ENCODE data around the gene ALX4. TPM values are rescaled to one million over a fixed set of nuclear protein-coding genes. Genes with fewer than 3 reads are reported as not detected.

The ALX4 gene
- total RNA-seq, 1 experiment from 2014 or later, result not detected

- Mint-ChIP-seq H3K27me3 (ENCODE audit: insufficient read depth, unreplicated experiment) (peaks cover 49% of the 10 kb centered on the region), H3K27ac (ENCODE audit: low read depth, unreplicated experiment) (no peak overlapping the region), H3K4me1 (ENCODE audit: insufficient read depth, unreplicated experiment) (peaks cover 2% of the 10 kb centered on the region), H3K4me3 (ENCODE audit: unreplicated experiment) (no peak overlapping the region), H3K9me3 (ENCODE audit: unreplicated experiment) (no peaks in the 10 kb centered on the region), H3K36me3 (ENCODE audit: insufficient read depth, unreplicated experiment) (no peaks in the 10 kb centered on the region)
- no peak for DNase-seq (ENCODE audit: unreplicated experiment)
- BruUV-seq (replicated peaks), result no TSS peak
- TF ChIP-seq CTCF (IDR thresholded peaks at IDR 0.05; ENCODE audit: unreplicated experiment), result no peak
- intact Hi-C loops (cut with micrococcal nuclease), result no loop called here
- POLR2A ChIA-PET, result no interaction called here
- CTCF ChIA-PET, result no interaction called here
These were observed 17.8 kb upstream of the ALX4 start for GRCh38 chr11:44327730-44328129.

- CTCF ChIA-PET, result no interaction called here
- TF ChIP-seq CTCF (IDR thresholded peaks at IDR 0.05; ENCODE audit: unreplicated experiment), result no peak
- Mint-ChIP-seq H3K27me3 (ENCODE audit: insufficient read depth, unreplicated experiment) (peaks cover 57% of the 10 kb centered on the region), H3K9me3 (ENCODE audit: unreplicated experiment) (no peaks in the 10 kb centered on the region), H3K4me1 (ENCODE audit: insufficient read depth, unreplicated experiment) (no peaks in the 10 kb centered on the region), H3K36me3 (ENCODE audit: insufficient read depth, unreplicated experiment) (no peaks in the 10 kb centered on the region), H3K27ac (ENCODE audit: low read depth, unreplicated experiment) (no peak overlapping the region), H3K4me3 (ENCODE audit: unreplicated experiment) (no peak overlapping the region)
- intact Hi-C loops (cut with micrococcal nuclease), result loop anchor here (1.0 kb wide), 1 partner anchor 41 kb away; no protein-coding TSS in a partner anchor
- POLR2A ChIA-PET, result no interaction called here
- BruUV-seq (replicated peaks), result no TSS peak
- peak; percentile 25 for DNase-seq (ENCODE audit: unreplicated experiment)
These were observed 16.9 kb upstream of the ALX4 start for GRCh38 chr11:44326615-44327475.

GRCh38 chr11:44325698-44326097, 15.8 kb upstream of the ALX4 start:
- intact Hi-C loops (cut with micrococcal nuclease), result loop anchor here (1.0 kb wide), 1 partner anchor 39 kb away; no protein-coding TSS in a partner anchor
- CTCF ChIA-PET, result interaction anchor here (0.7 kb wide), 1 partner anchor 137 kb away, joined by 3 read pairs; no protein-coding TSS in a partner anchor

More at GRCh38 chr11:44325698-44326097, 15.8 kb upstream of the ALX4 start:
- peaks cover 69% of the 10 kb centered on the region for H3K27me3 Mint-ChIP-seq (ENCODE audit: insufficient read depth, unreplicated experiment)
- POLR2A ChIA-PET, result interaction anchor here (0.5 kb wide), 1 partner anchor 222 kb away, joined by 3 read pairs; no protein-coding TSS in a partner anchor
- H3K36me3 Mint-ChIP-seq (ENCODE audit: insufficient read depth, unreplicated experiment), result no peaks in the 10 kb centered on the region
- no peak overlapping the region for H3K27ac Mint-ChIP-seq (ENCODE audit: low read depth, unreplicated experiment)
- no peak overlapping the region for H3K4me3 Mint-ChIP-seq (ENCODE audit: unreplicated experiment)
- BruUV-seq (replicated peaks), result no TSS peak
- no peak for TF ChIP-seq CTCF (IDR thresholded peaks at IDR 0.05; ENCODE audit: unreplicated experiment)
- no peaks in the 10 kb centered on the region for H3K4me1 Mint-ChIP-seq (ENCODE audit: insufficient read depth, unreplicated experiment)
- DNase-seq (ENCODE audit: unreplicated experiment), result no peak
- H3K9me3 Mint-ChIP-seq (ENCODE audit: unreplicated experiment), result no peaks in the 10 kb centered on the region

Measured in MCF 10A (cell line).